A673 (cell line): Measurements from ENCODE around the gene GRK6. TPM values are rescaled to one million over a fixed set of nuclear protein-coding genes. Genes with fewer than 3 reads are reported as not detected.

ENCODE experiments used
- BruUV-seq: library from RNA; stranded (reverse); fragments of 400-500 nt; replicated peaks from 2 replicates; lab custom pipeline; 2021; lab: Mats Ljungman, UMichigan
- CTCF ChIA-PET: fragments of 300-600 bp; sonication (Branson Sonifier 250); formaldehyde crosslinking; loops from one replicate; lab custom pipeline; 2022; ENCODE audit warnings: antibody characterized with exemption; lab: Charles Lee
- POLR2A ChIA-PET: fragments of 300-600 bp; sonication (Branson Sonifier 250); formaldehyde crosslinking; loops from one replicate; lab custom pipeline; 2022; ENCODE audit warnings: antibody characterized with exemption; ENCODE audit not compliant: low non-redundant PET; lab: Charles Lee
- DNase-seq: peaks from one replicate; pipeline ENCODE4 v3.0.0-alpha.2; 2015; ENCODE audit warnings: low spot score
- H3K27ac ChIP-seq: fragments of 200-600 bp; sonication (generic); 2 replicates; pipeline ENCODE4 v1.5.1; 2016; ENCODE audit warnings: mixed run types, low read depth, mild to moderate bottlenecking, mixed read lengths, antibody characterized with exemption, low read length; ENCODE audit not compliant: poor library complexity, severe bottlenecking
- H3K27me3 ChIP-seq: fragments of 200-600 bp; sonication (generic); replicated peaks from 2 replicates; pipeline ENCODE4 v1.6.1; 2017; ENCODE audit warnings: mixed run types, low read depth, mild to moderate bottlenecking, mixed read lengths, antibody characterized with exemption, low read length; ENCODE audit not compliant: insufficient read depth, poor library complexity
- H3K36me3 ChIP-seq: fragments of 200-600 bp; sonication (generic); 2 replicates; pipeline ENCODE4 v1.6.1; 2016; ENCODE audit warnings: mixed run types, mild to moderate bottlenecking, mixed read lengths, antibody characterized with exemption, low read length; ENCODE audit not compliant: insufficient read depth, poor library complexity, severe bottlenecking
- H3K4me1 ChIP-seq: fragments of 200-600 bp; sonication (generic); 2 replicates; pipeline ENCODE4 v1.6.1; 2017; ENCODE audit warnings: mixed run types, mild to moderate bottlenecking, mixed read lengths, antibody characterized with exemption, low read length; ENCODE audit not compliant: insufficient read depth, poor library complexity, severe bottlenecking
- H3K4me3 ChIP-seq: fragments of 200-600 bp; sonication (generic); 2 replicates; pipeline ENCODE4 v1.5.1; 2016; ENCODE audit warnings: low read depth, mixed run types, mild to moderate bottlenecking, mixed read lengths, low read length; ENCODE audit not compliant: poor library complexity, severe bottlenecking
- H3K9me3 ChIP-seq: fragments of 200-600 bp; sonication (generic); 2 replicates; pipeline ENCODE4 v1.6.1; 2016; ENCODE audit warnings: mixed run types, low read depth, mild to moderate bottlenecking, mixed read lengths, antibody characterized with exemption, low read length; ENCODE audit not compliant: poor library complexity, severe bottlenecking
- CTCF ChIP-seq: fragments of 300-800, 200-600 bp; sonication (generic); conservative IDR thresholded peaks from 2 replicates; pipeline ENCODE4 v1.5.1; 2017; ENCODE audit warnings: low read depth, mild to moderate bottlenecking, antibody characterized with exemption, low read length, moderate library complexity, mixed read lengths
- EZH2 ChIP-seq: fragments of 200-600 bp; sonication (generic); IDR thresholded peaks from 2 replicates; pipeline ENCODE4 v1.6.1; 2017; ENCODE audit warnings: borderline replicate concordance, low read depth, mild to moderate bottlenecking, mixed read lengths, antibody characterized with exemption, low read length; ENCODE audit not compliant: poor library complexity, severe bottlenecking
- intact Hi-C: fragments of 100-400 bp; cut with micrococcal nuclease; formaldehyde crosslinking; loops from one replicate; pipeline ENCODE4 v1.10.0; 2022; ENCODE audit not compliant: unreplicated experiment
- total RNA-seq: library from RNA; stranded (reverse); gene quantifications from 2 replicates; pipeline ENCODE4 v1.2.3, GENCODE V29; 2021

GRK6 gene
- total RNA-seq, 1 experiment from 2014 or later = 32.1 TPM

- no peak overlapping the region for H3K27ac ChIP-seq
- no peak overlapping the region for H3K4me3 ChIP-seq
- POLR2A ChIA-PET = no interaction called here
- H3K36me3 ChIP-seq = no peaks in the 10 kb centered on the region
- H3K9me3 ChIP-seq = no peaks in the 10 kb centered on the region
- CTCF ChIA-PET = no interaction called here
- H3K27me3 ChIP-seq = no peaks in the 10 kb centered on the region
- no peak for DNase-seq
- TF ChIP-seq CTCF = no peak
- no peak for TF ChIP-seq EZH2
- BruUV-seq = no TSS peak
- intact Hi-C loops = no loop called here
- peaks cover 4% of the 10 kb centered on the region for H3K4me1 ChIP-seq
These were observed 33.2 kb upstream of the GRK6 start for GRCh38 chr5:177393206-177393765.

GRCh38 chr5:177393990-177394389, 32.5 kb upstream of the GRK6 start:
- no peaks in the 10 kb centered on the region for H3K27me3 ChIP-seq
- H3K27ac ChIP-seq = no peak overlapping the region
- no peak for DNase-seq
- ChIA-PET POLR2A (no interaction called here), CTCF (no interaction called here)
- no peaks in the 10 kb centered on the region for H3K9me3 ChIP-seq
- H3K36me3 ChIP-seq = no peaks in the 10 kb centered on the region
- H3K4me1 ChIP-seq = peaks cover 4% of the 10 kb centered on the region
- no TSS peak for BruUV-seq
- no peak for TF ChIP-seq CTCF
- no peak for TF ChIP-seq EZH2
- no peak overlapping the region for H3K4me3 ChIP-seq
- intact Hi-C loops = no loop called here

GRCh38 chr5:177396078-177396477, 30.4 kb upstream of the GRK6 start:
- BruUV-seq = no TSS peak
- no peak for DNase-seq
- Histone ChIP-seq H3K27me3 (peaks cover 14% of the 10 kb centered on the region), H3K36me3 (no peaks in the 10 kb centered on the region), H3K9me3 (no peaks in the 10 kb centered on the region), H3K4me1 (no peaks in the 10 kb centered on the region), H3K27ac (no peak overlapping the region), H3K4me3 (no peak overlapping the region)
- POLR2A ChIA-PET = no interaction called here
- TF ChIP-seq EZH2 (no peak), CTCF (no peak)
- CTCF ChIA-PET = no interaction called here
- intact Hi-C loops = no loop called here
